Neural cell (in vitro differentiated cells): Measurements from ENCODE around the gene PCDHGC4.

Experiments used
- CTCF ChIP-seq: fragments of 450-650 bp; IDR thresholded peaks from 2 replicates; pipeline ENCODE4 v1.5.1; 2014; ENCODE audit warnings: antibody characterized with exemption, mild to moderate bottlenecking, moderate library complexity; ENCODE audit not compliant: poor library complexity, severe bottlenecking
- EP300 ChIP-seq: fragments of 450-650 bp; conservative IDR thresholded peaks from 2 replicates; pipeline ENCODE4 v1.6.1; 2014; ENCODE audit warnings: antibody characterized with exemption, mild to moderate bottlenecking, moderate library complexity; ENCODE audit not compliant: poor library complexity, severe bottlenecking

GRCh38 chr5:141486091-141486490 lies 1.3 kb downstream of the PCDHGC4 start:
- TF ChIP-seq CTCF (no peak), EP300 (no peak)
